HepG2 (cell line): ENCODE measurements around the gene FURIN. TPM values are rescaled to one million over a fixed set of nuclear protein-coding genes. Genes with fewer than 3 reads are reported as not detected.
A peak's percentile ranks its signal among the peaks of the same experiment; 100 is the strongest.

Experiments
- ARHGAP35 ChIP-seq: sonication (generic); formaldehyde crosslinking; IDR thresholded peaks from 2 replicates; pipeline ENCODE4 v1.9.0; 2022; ENCODE audit warnings: mild to moderate bottlenecking, inconsistent platforms, moderate library complexity, missing genetic modification reagents, borderline replicate concordance
- EEA1 ChIP-seq: sonication (generic); formaldehyde crosslinking; IDR thresholded peaks from 2 replicates; pipeline ENCODE4 v1.5.1; 2020; ENCODE audit warnings: mild to moderate bottlenecking, missing genetic modification reagents, borderline replicate concordance
- HNF4A ChIP-seq: sonication (generic); formaldehyde crosslinking; IDR thresholded peaks from 2 replicates; pipeline ENCODE4 v1.4.0; 2020; ENCODE audit warnings: missing genetic modification reagents
- HNF4G ChIP-seq, 2 experiments: sonication (generic) in 1 of 2; formaldehyde crosslinking in 1 of 2; IDR thresholded peaks; 2 replicates each; pipeline versions ENCODE4 v1.4.0 to v1.6.1; 2011 to 2020; ENCODE audit warnings: borderline replicate concordance in 2 of 2, low read depth in 2 of 2, mild to moderate bottlenecking in 2 of 2, low read length in 1 of 2, missing genetic modification reagents in 1 of 2, moderate library complexity in 1 of 2
- MLLT10 ChIP-seq: sonication (generic); formaldehyde crosslinking; IDR thresholded peaks from 2 replicates; pipeline ENCODE4 v1.4.0; 2020; ENCODE audit warnings: missing genetic modification reagents
- MXI1 ChIP-seq: IDR thresholded peaks from 3 replicates; pipeline ENCODE4 v1.6.1; 2012; ENCODE audit warnings: low read depth, low read length, inconsistent platforms, borderline replicate concordance
- NFKBIZ ChIP-seq: IDR thresholded peaks from 2 replicates; pipeline ENCODE4 v1.6.1; 2018; ENCODE audit warnings: missing genetic modification reagents, missing compliant biosample characterization
- REL ChIP-seq: sonication (generic); formaldehyde crosslinking; conservative IDR thresholded peaks from 2 replicates; pipeline ENCODE4 v1.8.0; 2022; ENCODE audit warnings: mild to moderate bottlenecking, missing genetic modification reagents, moderate library complexity
- SMAD9 ChIP-seq: sonication (generic); formaldehyde crosslinking; IDR thresholded peaks from 2 replicates; pipeline ENCODE4 v1.5.1; 2020; ENCODE audit warnings: mild to moderate bottlenecking, missing genetic modification reagents
- SSRP1 ChIP-seq: IDR thresholded peaks from 2 replicates; pipeline ENCODE4 v1.6.1; 2016; ENCODE audit warnings: control low read depth
- ZBTB8A ChIP-seq: sonication (generic); formaldehyde crosslinking; IDR thresholded peaks from 2 replicates; pipeline ENCODE4 v1.4.0; 2020; ENCODE audit warnings: mild to moderate bottlenecking, low read depth, missing genetic modification reagents, borderline replicate concordance
- ZNF446 ChIP-seq: sonication (generic); formaldehyde crosslinking; IDR thresholded peaks from 2 replicates; pipeline ENCODE4 v1.5.0; 2020; ENCODE audit warnings: mild to moderate bottlenecking, missing genetic modification reagents
- ZNF589 ChIP-seq: sonication (generic); formaldehyde crosslinking; conservative IDR thresholded peaks from 2 replicates; pipeline ENCODE4 v1.8.0; 2022; ENCODE audit warnings: mild to moderate bottlenecking, moderate library complexity, missing genetic modification reagents
- ZNF678 ChIP-seq: sonication (generic); formaldehyde crosslinking; IDR thresholded peaks from 2 replicates; pipeline ENCODE4 v1.4.0; 2020; ENCODE audit warnings: mild to moderate bottlenecking, missing genetic modification reagents
- ZNF749 ChIP-seq: sonication (generic); formaldehyde crosslinking; IDR thresholded peaks from 2 replicates; pipeline ENCODE4 v1.8.0; 2022; ENCODE audit warnings: mild to moderate bottlenecking, missing genetic modification reagents, moderate library complexity, borderline replicate concordance
- polyA plus RNA-seq, 8 experiments: library from polyadenylated mRNA; depleted of rRNA in 3 of 8; stranded (reverse) in 7 of 8; unstranded in 1 of 8; fragments of >200 nt; fragmentation: Illumina TruSeq in 4 of 8; extraction: Trizol in 4 of 8; gene quantifications; 2 replicates each; pipeline versions ENCODE4 v1.2.1 to v1.2.3, GENCODE V29; 2011 to 2016; ENCODE audit warnings: low read depth in 4 of 8, missing spikeins in 1 of 8, mixed read lengths in 1 of 8; ENCODE audit not compliant: insufficient read depth in 1 of 8
- total RNA-seq, 5 experiments: library from RNA; depleted of rRNA; stranded (reverse); fragments of >200 nt; fragmentation: Illumina TruSeq; extraction: Trizol; gene quantifications; 2 replicates each; pipeline ENCODE4 v1.2.3, GENCODE V29; 2016; ENCODE audit warnings: low read depth in 1 of 5
- TF ChIP-seq, protein P1 (sequence below): sonication (generic); formaldehyde crosslinking; IDR thresholded peaks from 2 replicates; pipeline ENCODE4 v1.5.0; 2020; ENCODE audit warnings: mild to moderate bottlenecking, missing genetic modification reagents
- TF ChIP-seq, protein P2 (sequence below): sonication (generic); formaldehyde crosslinking; IDR thresholded peaks from 2 replicates; pipeline ENCODE4 v1.5.0; 2020; ENCODE audit warnings: missing genetic modification reagents
- TF ChIP-seq, protein P3 (sequence below): sonication (generic); formaldehyde crosslinking; IDR thresholded peaks from 2 replicates; pipeline ENCODE4 v1.5.0; 2020; ENCODE audit warnings: mild to moderate bottlenecking, missing genetic modification reagents
- TF ChIP-seq, protein P4 (sequence below): sonication (generic); formaldehyde crosslinking; conservative IDR thresholded peaks from 2 replicates; pipeline ENCODE4 v1.4.0; 2020; ENCODE audit warnings: missing genetic modification reagents
- TF ChIP-seq, protein P5 (sequence below): sonication (generic); formaldehyde crosslinking; IDR thresholded peaks from 2 replicates; pipeline ENCODE4 v1.9.0; 2021; ENCODE audit warnings: missing genetic modification reagents, mild to moderate bottlenecking, borderline replicate concordance
- TF ChIP-seq, protein P6 (sequence below): sonication (generic); formaldehyde crosslinking; IDR thresholded peaks from 2 replicates; pipeline ENCODE4 v1.4.0; 2020; ENCODE audit warnings: missing genetic modification reagents

Gene FURIN
- total and polyA plus RNA-seq, 2 of the 13 experiments (the other 11 are each of a cell fraction or from before 2014, with no cell fraction given): 15.2 to 17.4 TPM

DNA sequence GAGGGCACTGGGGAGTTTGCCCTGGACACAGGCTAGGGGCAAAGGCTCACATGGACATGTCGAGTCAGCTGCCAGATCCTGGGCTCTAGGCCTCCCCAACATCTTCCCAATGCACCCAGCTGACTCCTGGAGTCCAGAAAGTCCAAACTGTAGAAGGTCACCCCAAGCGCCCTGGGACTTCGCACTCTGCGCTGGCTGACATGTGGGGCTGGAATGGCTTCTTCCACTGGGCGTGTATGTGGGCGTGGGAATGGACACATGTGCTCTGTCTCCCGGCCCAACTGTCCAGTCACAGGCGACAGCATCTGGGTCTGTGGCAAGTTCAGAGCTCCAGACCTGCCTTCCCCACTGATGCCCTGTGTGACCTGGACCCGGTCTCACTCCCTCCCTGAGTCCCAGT, 13.2 kb upstream of the FURIN start (continued):
- TF ChIP-seq SMAD9 (CRISPR knock-in tag) (no peak), ZNF446 (CRISPR knock-in tag) (no peak), ZNF749 (CRISPR knock-in tag) (no peak), SSRP1 (CRISPR knock-in tag) (no peak), REL (no peak), MXI1 (0 out of 3 replicates have a peak, but pooled peaks have one; percentile 19), MLLT10 (CRISPR knock-in tag) (no peak), ZNF678 (no peak), ZBTB8A (CRISPR knock-in tag) (no peak), HNF4A (CRISPR knock-in tag) (peak; percentile 76), EEA1 (CRISPR knock-in tag) (no peak), HNF4G (IDR thresholded peaks at IDR 0.05; ENCODE audit: borderline replicate concordance, low read depth, low read length) (peak; percentile 57; the same call in 1 of the 2 replicates), HNF4G (CRISPR knock-in tag; IDR thresholded peaks at IDR 0.05; ENCODE audit: borderline replicate concordance, low read depth) (no peak), NFKBIZ (CRISPR knock-in tag) (no peak), ARHGAP35 (no peak), ZNF589 (no peak)
- TF ChIP-seq, protein P1, sequence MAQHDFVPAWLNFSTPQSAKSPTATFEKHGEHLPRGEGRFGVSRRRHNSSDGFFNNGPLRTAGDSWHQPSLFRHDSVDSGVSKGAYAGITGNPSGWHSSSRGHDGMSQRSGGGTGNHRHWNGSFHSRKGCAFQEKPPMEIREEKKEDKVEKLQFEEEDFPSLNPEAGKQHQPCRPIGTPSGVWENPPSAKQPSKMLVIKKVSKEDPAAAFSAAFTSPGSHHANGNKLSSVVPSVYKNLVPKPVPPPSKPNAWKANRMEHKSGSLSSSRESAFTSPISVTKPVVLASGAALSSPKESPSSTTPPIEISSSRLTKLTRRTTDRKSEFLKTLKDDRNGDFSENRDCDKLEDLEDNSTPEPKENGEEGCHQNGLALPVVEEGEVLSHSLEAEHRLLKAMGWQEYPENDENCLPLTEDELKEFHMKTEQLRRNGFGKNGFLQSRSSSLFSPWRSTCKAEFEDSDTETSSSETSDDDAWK (CRISPR knock-in tag): no peak
- TF ChIP-seq, protein P2, sequence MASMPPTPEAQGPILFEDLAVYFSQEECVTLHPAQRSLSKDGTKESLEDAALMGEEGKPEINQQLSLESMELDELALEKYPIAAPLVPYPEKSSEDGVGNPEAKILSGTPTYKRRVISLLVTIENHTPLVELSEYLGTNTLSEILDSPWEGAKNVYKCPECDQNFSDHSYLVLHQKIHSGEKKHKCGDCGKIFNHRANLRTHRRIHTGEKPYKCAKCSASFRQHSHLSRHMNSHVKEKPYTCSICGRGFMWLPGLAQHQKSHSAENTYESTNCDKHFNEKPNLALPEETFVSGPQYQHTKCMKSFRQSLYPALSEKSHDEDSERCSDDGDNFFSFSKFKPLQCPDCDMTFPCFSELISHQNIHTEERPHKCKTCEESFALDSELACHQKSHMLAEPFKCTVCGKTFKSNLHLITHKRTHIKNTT (CRISPR knock-in tag): no peak
- TF ChIP-seq, protein P3, sequence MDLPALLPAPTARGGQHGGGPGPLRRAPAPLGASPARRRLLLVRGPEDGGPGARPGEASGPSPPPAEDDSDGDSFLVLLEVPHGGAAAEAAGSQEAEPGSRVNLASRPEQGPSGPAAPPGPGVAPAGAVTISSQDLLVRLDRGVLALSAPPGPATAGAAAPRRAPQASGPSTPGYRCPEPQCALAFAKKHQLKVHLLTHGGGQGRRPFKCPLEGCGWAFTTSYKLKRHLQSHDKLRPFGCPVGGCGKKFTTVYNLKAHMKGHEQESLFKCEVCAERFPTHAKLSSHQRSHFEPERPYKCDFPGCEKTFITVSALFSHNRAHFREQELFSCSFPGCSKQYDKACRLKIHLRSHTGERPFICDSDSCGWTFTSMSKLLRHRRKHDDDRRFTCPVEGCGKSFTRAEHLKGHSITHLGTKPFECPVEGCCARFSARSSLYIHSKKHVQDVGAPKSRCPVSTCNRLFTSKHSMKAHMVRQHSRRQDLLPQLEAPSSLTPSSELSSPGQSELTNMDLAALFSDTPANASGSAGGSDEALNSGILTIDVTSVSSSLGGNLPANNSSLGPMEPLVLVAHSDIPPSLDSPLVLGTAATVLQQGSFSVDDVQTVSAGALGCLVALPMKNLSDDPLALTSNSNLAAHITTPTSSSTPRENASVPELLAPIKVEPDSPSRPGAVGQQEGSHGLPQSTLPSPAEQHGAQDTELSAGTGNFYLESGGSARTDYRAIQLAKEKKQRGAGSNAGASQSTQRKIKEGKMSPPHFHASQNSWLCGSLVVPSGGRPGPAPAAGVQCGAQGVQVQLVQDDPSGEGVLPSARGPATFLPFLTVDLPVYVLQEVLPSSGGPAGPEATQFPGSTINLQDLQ (CRISPR knock-in tag): no peak
- TF ChIP-seq, protein P4, sequence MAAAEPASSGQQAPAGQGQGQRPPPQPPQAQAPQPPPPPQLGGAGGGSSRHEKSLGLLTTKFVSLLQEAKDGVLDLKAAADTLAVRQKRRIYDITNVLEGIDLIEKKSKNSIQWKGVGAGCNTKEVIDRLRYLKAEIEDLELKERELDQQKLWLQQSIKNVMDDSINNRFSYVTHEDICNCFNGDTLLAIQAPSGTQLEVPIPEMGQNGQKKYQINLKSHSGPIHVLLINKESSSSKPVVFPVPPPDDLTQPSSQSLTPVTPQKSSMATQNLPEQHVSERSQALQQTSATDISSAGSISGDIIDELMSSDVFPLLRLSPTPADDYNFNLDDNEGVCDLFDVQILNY (CRISPR knock-in tag): no peak
- TF ChIP-seq, protein P5, sequence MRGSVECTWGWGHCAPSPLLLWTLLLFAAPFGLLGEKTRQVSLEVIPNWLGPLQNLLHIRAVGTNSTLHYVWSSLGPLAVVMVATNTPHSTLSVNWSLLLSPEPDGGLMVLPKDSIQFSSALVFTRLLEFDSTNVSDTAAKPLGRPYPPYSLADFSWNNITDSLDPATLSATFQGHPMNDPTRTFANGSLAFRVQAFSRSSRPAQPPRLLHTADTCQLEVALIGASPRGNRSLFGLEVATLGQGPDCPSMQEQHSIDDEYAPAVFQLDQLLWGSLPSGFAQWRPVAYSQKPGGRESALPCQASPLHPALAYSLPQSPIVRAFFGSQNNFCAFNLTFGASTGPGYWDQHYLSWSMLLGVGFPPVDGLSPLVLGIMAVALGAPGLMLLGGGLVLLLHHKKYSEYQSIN: no peak
- TF ChIP-seq, protein P6, sequence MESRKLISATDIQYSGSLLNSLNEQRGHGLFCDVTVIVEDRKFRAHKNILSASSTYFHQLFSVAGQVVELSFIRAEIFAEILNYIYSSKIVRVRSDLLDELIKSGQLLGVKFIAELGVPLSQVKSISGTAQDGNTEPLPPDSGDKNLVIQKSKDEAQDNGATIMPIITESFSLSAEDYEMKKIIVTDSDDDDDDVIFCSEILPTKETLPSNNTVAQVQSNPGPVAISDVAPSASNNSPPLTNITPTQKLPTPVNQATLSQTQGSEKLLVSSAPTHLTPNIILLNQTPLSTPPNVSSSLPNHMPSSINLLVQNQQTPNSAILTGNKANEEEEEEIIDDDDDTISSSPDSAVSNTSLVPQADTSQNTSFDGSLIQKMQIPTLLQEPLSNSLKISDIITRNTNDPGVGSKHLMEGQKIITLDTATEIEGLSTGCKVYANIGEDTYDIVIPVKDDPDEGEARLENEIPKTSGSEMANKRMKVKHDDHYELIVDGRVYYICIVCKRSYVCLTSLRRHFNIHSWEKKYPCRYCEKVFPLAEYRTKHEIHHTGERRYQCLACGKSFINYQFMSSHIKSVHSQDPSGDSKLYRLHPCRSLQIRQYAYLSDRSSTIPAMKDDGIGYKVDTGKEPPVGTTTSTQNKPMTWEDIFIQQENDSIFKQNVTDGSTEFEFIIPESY (CRISPR knock-in tag): no peak
